Measurements from ENCODE around the gene ONECUT3.

Gene ONECUT3

GRCh38 chr19:1728816-1729567 is 24.3 kb upstream of the ONECUT3 start:
- no peak overlapping the region for H3K27ac ChIP-seq
- TF ChIP-seq CTCF (conservative IDR thresholded peaks at IDR 0.05) (no peak), ZFX (IDR thresholded peaks at IDR 0.05) (no peak)

- H3K27ac ChIP-seq = no peak overlapping the region
- TF ChIP-seq CTCF (conservative IDR thresholded peaks at IDR 0.05) = no peak
- no peak for TF ChIP-seq ZFX (IDR thresholded peaks at IDR 0.05)
These were observed 23.8 kb upstream of the ONECUT3 start for GRCh38 chr19:1729568-1729925.

- TF ChIP-seq ZFX (IDR thresholded peaks at IDR 0.05) (no peak), CTCF (conservative IDR thresholded peaks at IDR 0.05) (no peak)
These were observed 23.1 kb upstream of the ONECUT3 start for GRCh38 chr19:1730157-1730556.

GRCh38 chr19:1734321-1734966 is 18.9 kb upstream of the ONECUT3 start:
- TF ChIP-seq CTCF (conservative IDR thresholded peaks at IDR 0.05) (no peak), ZFX (IDR thresholded peaks at IDR 0.05) (no peak)
- H3K27ac ChIP-seq = no peak overlapping the region

More at GRCh38 chr19:1730157-1730556, 23.1 kb upstream of the ONECUT3 start:
- no peak overlapping the region for H3K27ac ChIP-seq

- no peak overlapping the region for H3K27ac ChIP-seq
- no peak for TF ChIP-seq CTCF (conservative IDR thresholded peaks at IDR 0.05)
- TF ChIP-seq ZFX (IDR thresholded peaks at IDR 0.05) = no peak
These were observed 17.0 kb upstream of the ONECUT3 start for GRCh38 chr19:1736280-1736679.

GRCh38 chr19:1736927-1737326 is 16.4 kb upstream of the ONECUT3 start:
- no peak overlapping the region for H3K27ac ChIP-seq
- TF ChIP-seq CTCF (conservative IDR thresholded peaks at IDR 0.05) (no peak), ZFX (IDR thresholded peaks at IDR 0.05) (no peak)

- no peak for TF ChIP-seq CTCF (conservative IDR thresholded peaks at IDR 0.05)
- no peak overlapping the region for H3K27ac ChIP-seq
These were observed 13.2 kb upstream of the ONECUT3 start for GRCh38 chr19:1739960-1740629.
